Measurements from ENCODE around the gene TOMT. TPM values are rescaled to one million over a fixed set of nuclear protein-coding genes. Genes with fewer than 3 reads are reported as not detected.

The TOMT gene
- total and polyA plus RNA-seq, 2 donors (not counting 3 experiments of a cell fraction or from before 2014, with no cell fraction given): not detected

DNA sequence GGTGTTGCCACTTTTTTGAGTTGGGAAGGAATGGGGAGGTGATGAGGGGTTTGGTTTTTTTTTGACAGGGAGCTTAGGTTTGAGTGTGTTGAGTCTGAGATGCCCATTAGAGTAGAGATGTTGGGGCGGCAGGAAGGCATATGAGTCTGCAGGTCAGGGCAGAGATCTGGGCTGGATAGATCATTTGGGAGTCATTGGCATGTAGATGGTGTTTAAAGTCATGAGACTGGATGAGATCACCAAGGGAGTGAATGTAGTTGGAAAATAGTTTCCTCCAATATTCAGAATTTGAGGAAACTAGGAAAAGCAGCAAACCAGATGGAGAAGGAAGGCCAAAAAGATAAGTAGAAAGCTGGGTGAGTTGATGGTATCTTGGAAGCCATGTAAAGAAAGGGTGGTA is 8.8 kb downstream of the TOMT start:
- Histone ChIP-seq H2AFZ (ENCODE audit: low read depth, low read length) (no peak overlapping the region), H3K36me3 (ENCODE audit: control insufficient read depth in 2 of 2, extremely low read depth in 1 of 2, insufficient read depth in 2 of 2, low read length in 2 of 2) (no peaks in the 10 kb centered on the region), H3K4me3 (replicated peaks in 1 of 3; ENCODE audit: insufficient read depth in 1 of 3, low read depth in 1 of 3, low read length in 3 of 3) (no peak overlapping the region), H3K9me3 (replicated peaks; ENCODE audit: control insufficient read depth, insufficient read depth, low read length) (no peaks in the 10 kb centered on the region), H4K20me1 (replicated peaks; ENCODE audit: control insufficient read depth, extremely low read depth, insufficient read depth, low read length) (no peaks in the 10 kb centered on the region), H3K4me1 (ENCODE audit: control insufficient read depth, extremely low read depth, insufficient read depth, low read length) (peaks cover 14% of the 10 kb centered on the region), H3K27ac (ENCODE audit: insufficient read depth, low read depth, low read length) (no peak overlapping the region), H3K4me2 (ENCODE audit: insufficient read depth, low read length) (no peak overlapping the region), H3K27me3 (ENCODE audit: control insufficient read depth in 2 of 2, insufficient read depth in 2 of 2, low read length in 2 of 2) (peaks cover 0 to 3% of the 10 kb centered on the region in 2 experiments), H3K79me2 (ENCODE audit: control insufficient read depth, insufficient read depth, low read length) (no peaks in the 10 kb centered on the region), H3K9ac (replicated peaks; ENCODE audit: extremely low read depth, insufficient read depth, low read length) (no peak overlapping the region), H3K9me1 (replicated peaks; ENCODE audit: control insufficient read depth, extremely low read depth, insufficient read depth, low read length) (no peaks in the 10 kb centered on the region)
- BruUV-seq (replicated peaks): no TSS peak
- intact Hi-C loops (cut with micrococcal nuclease): loop anchor here (5.0 kb wide), 1 partner anchor 318 kb away; the partner anchor contains the start of gene CLPB
- TF ChIP-seq POLR2AphosphoS5 (IDR thresholded peaks at IDR 0.05; ENCODE audit: insufficient read depth, low read depth, low read length) (no peak), EZH2 (IDR thresholded peaks at IDR 0.05; ENCODE audit: borderline replicate concordance, low read depth, low read length, severe bottlenecking) (no peak), MYC (IDR thresholded peaks at IDR 0.05; ENCODE audit: low read depth, low read length) (no peak)
- TF ChIP-seq, protein P1, sequence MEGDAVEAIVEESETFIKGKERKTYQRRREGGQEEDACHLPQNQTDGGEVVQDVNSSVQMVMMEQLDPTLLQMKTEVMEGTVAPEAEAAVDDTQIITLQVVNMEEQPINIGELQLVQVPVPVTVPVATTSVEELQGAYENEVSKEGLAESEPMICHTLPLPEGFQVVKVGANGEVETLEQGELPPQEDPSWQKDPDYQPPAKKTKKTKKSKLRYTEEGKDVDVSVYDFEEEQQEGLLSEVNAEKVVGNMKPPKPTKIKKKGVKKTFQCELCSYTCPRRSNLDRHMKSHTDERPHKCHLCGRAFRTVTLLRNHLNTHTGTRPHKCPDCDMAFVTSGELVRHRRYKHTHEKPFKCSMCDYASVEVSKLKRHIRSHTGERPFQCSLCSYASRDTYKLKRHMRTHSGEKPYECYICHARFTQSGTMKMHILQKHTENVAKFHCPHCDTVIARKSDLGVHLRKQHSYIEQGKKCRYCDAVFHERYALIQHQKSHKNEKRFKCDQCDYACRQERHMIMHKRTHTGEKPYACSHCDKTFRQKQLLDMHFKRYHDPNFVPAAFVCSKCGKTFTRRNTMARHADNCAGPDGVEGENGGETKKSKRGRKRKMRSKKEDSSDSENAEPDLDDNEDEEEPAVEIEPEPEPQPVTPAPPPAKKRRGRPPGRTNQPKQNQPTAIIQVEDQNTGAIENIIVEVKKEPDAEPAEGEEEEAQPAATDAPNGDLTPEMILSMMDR (IDR thresholded peaks at IDR 0.05; ENCODE audit: extremely low read depth in 1 of 2, insufficient read depth in 1 of 2, low read depth in 1 of 2, low read length in 2 of 2): no peak
- FAIRE-seq (no peak), DNase-seq (ENCODE audit: low read depth, low spot score) (no peak)
- ChIA-PET POLR2A (no interaction called here), CTCF (interaction anchor here (0.6 to 3.2 kb wide), 2 partner anchors 30 to 1417 kb away, joined by 3 to 13 read pairs; no protein-coding TSS in a partner anchor)
- dilution Hi-C loops (cut with MboI; ENCODE audit: extremely low pct_ligation_motif_present, low sequenced_read_pairs): no loop called here

DNA sequence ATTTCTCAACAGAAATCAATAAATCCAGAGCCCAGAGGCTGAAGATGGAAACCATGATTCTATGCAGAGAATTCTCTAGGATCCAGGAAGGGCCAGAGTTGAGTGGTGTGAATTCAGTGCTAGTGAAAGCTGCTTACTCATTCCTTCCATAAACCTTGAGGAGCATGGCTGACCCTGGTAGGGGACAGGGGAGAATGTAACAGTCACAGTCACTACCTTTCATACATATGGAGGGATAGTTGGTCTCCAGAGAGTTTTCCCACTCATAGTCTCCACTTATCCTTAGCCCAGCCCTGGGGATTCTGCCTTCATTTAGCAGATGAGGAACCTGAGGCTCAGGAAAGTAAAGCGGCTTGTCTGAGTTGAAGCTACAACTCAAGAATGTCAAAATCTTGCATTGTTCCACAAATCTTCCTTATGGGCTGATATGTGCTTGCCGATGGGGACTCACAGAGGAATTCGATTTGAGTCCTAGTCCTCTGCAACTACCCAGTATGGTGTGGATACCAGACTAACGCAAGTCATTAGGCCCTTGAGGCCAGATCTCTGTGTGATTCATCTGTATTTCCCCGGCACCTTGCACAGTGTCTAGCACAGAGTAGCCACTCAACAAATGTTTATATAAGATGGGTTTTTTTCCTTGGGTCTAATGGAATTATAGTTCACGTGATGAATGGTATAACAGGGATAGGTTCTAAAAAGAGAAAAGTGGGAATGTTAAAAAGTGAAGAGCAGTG is 10.5 kb downstream of the TOMT start:
- Histone ChIP-seq H3K9me3 (replicated peaks; ENCODE audit: control insufficient read depth, insufficient read depth, low read length) (no peaks in the 10 kb centered on the region), H3K36me3 (ENCODE audit: control insufficient read depth in 2 of 2, extremely low read depth in 1 of 2, insufficient read depth in 2 of 2, low read length in 2 of 2) (no peaks in the 10 kb centered on the region), H3K9me1 (replicated peaks; ENCODE audit: control insufficient read depth, extremely low read depth, insufficient read depth, low read length) (no peaks in the 10 kb centered on the region), H3K4me2 (ENCODE audit: insufficient read depth, low read length) (no peak overlapping the region), H3K27ac (ENCODE audit: insufficient read depth, low read depth, low read length) (no peak overlapping the region), H3K4me1 (ENCODE audit: control insufficient read depth, extremely low read depth, insufficient read depth, low read length) (peaks cover 14% of the 10 kb centered on the region), H3K79me2 (ENCODE audit: control insufficient read depth, insufficient read depth, low read length) (no peaks in the 10 kb centered on the region), H2AFZ (ENCODE audit: low read depth, low read length) (no peak overlapping the region), H3K9ac (replicated peaks; ENCODE audit: extremely low read depth, insufficient read depth, low read length) (no peak overlapping the region), H3K27me3 (ENCODE audit: control insufficient read depth in 2 of 2, insufficient read depth in 2 of 2, low read length in 2 of 2) (peaks cover 0 to 3% of the 10 kb centered on the region in 2 experiments), H3K4me3 (replicated peaks in 1 of 3; ENCODE audit: insufficient read depth in 1 of 3, low read depth in 1 of 3, low read length in 3 of 3) (no peak overlapping the region), H4K20me1 (replicated peaks; ENCODE audit: control insufficient read depth, extremely low read depth, insufficient read depth, low read length) (no peaks in the 10 kb centered on the region)
- no TSS peak for BruUV-seq (replicated peaks)
- intact Hi-C loops (cut with micrococcal nuclease): no loop called here
- ChIA-PET CTCF (no interaction called here), POLR2A (no interaction called here)
- DNase-seq (ENCODE audit: low read depth, low spot score) (no peak), FAIRE-seq (no peak)
- no peak for TF ChIP-seq POLR2AphosphoS5 (IDR thresholded peaks at IDR 0.05; ENCODE audit: insufficient read depth, low read depth, low read length)
- TF ChIP-seq EZH2 (IDR thresholded peaks at IDR 0.05; ENCODE audit: borderline replicate concordance, low read depth, low read length, severe bottlenecking): no peak
- no peak for TF ChIP-seq FOS (IDR thresholded peaks at IDR 0.05; ENCODE audit: borderline replicate concordance, insufficient read depth, low read length)
- TF ChIP-seq JUN (IDR thresholded peaks at IDR 0.05; ENCODE audit: borderline replicate concordance, insufficient read depth, insufficient read length, low read depth): no peak
- TF ChIP-seq, protein P1 (IDR thresholded peaks at IDR 0.05; ENCODE audit: extremely low read depth in 1 of 2, insufficient read depth in 1 of 2, low read depth in 1 of 2, low read length in 2 of 2): no peak
- TF ChIP-seq POLR2A (IDR thresholded peaks at IDR 0.05; ENCODE audit: low read depth, low read length): no peak
- TF ChIP-seq MYC (IDR thresholded peaks at IDR 0.05; ENCODE audit: low read depth, low read length): no peak
- TF ChIP-seq, protein P2, sequence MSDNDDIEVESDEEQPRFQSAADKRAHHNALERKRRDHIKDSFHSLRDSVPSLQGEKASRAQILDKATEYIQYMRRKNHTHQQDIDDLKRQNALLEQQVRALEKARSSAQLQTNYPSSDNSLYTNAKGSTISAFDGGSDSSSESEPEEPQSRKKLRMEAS (IDR thresholded peaks at IDR 0.05; ENCODE audit: insufficient read depth, insufficient read length): no peak
- no peak for TF ChIP-seq GATA2 (IDR thresholded peaks at IDR 0.05; ENCODE audit: insufficient read depth, insufficient read length, low read depth, low read length)
- dilution Hi-C loops (cut with MboI; ENCODE audit: extremely low pct_ligation_motif_present, low sequenced_read_pairs): no loop called here

All from endothelial cell of umbilical vein (primary cell).